HG03432 (cell line): ENCODE measurements around the gene USP15.
"Not testable (repeated sequence)": the region's sequence is repeated elsewhere in the genome, so short reads cannot be mapped to it uniquely, and the experiment has no call there.

Experiments
- ATAC-seq: cut with Tn5 transposase; IDR thresholded peaks from one replicate; pipeline ENCODE4 v1.9.1; 2021; ENCODE audit warnings: mild to moderate bottlenecking, moderate library complexity; ENCODE audit not compliant: unreplicated experiment

The USP15 gene

DNA sequence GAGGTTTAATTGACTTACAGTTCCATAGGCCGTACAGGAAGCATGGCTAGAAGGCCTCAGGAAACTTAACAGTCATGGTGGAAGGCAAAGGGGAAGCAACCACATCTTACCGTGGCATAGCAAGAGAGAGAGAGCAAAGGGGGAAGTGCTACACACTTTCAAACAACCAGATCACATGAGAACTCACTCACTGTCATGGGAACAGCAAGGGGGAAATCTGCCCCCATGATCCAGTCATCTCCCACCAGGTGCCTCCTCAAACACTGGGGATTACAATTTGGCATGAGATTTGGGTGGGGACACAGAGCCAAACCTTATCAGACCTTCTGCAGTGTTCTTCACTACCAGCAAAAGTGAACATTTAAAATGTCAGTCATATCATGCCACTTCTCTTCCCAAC is 58.9 kb downstream of the USP15 start:
- ATAC-seq: no peak

DNA sequence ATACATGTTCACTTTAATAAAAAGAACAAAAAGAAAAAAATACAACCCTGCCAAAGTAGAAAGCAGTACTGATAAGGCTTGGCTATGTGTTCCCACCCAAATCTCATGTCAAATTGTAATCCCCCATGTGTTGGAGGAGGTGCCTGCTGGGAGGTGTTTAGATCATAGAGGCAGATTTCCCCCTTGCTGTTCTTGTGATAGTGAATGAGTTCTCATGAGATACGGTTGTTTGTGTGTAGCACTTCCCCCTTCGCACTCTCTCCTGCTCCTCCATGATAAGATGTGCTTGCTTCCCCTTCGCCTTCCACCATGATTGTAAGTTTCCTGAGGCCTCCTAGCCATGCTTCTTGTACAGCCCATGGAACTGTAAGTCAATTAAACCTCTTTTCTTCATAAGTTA is 59.9 kb downstream of the USP15 start:
- no peak for ATAC-seq

DNA sequence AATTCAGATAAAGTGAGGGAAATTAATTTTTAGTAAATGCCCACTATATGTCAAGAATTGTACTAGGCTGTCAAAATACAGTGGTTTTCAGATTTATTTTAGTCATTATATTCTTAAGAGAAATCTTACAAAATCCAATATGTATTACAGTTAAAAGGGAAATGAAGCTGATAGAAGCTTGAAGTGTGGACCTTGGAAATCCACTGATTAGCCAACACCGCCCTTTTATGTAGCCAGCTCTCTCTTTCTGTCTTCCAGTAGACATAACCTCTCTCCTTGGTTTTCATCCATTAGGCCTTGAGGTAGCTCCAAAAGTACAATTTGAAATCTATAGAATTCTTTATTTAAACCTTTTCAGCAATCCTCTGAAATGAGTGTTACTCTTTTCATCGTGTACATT is 63.2 kb downstream of the USP15 start:
- ATAC-seq: no peak

DNA sequence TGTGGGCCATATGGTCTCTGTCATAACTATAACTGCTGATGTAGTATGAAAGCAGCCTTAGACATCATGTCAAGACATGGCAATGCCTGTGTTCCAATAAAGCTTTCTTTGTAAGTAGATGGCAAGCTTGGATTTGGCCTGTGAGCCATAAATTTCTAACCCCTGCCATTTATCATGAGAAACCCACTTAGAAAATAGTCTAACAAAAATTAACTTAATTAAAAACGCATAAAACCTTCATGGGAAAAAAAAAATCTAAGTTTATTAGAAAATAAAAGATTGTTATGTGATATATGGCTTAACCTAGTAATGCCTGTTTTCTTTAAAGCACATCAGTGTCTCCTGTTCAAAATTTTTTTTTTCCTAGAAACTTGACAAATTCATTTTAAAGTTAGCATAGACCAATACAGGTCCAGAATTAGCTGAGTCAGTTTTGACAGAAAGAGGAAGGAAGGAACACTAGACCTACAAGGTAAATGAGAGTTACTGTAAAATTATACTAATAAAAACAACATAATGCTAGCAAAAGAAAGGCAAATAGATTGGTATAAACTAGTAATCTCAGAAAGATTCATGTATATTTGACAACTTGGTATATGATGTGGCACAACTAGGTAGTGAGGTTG is 68.2 kb downstream of the USP15 start:
- ATAC-seq: no peak

DNA sequence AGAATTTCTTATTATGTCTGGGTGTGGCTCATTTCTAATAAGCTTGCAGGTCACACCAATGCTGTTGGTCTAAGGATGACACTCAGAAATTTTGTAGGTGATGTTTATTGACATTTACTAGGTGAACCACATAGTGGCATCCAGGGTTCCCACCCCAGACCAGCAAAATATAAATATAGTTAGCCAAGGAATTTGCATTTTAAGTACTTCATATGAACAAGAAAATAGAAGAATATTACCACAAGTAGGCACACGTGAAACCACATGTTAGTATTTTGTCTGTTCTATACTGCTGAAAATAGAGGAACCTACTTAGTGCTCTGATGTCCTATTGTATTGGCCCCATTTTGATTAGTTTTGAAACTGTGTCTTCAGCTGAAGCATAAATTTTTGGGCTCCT is 71.1 kb downstream of the USP15 start:
- peak; percentile 66 for ATAC-seq

DNA sequence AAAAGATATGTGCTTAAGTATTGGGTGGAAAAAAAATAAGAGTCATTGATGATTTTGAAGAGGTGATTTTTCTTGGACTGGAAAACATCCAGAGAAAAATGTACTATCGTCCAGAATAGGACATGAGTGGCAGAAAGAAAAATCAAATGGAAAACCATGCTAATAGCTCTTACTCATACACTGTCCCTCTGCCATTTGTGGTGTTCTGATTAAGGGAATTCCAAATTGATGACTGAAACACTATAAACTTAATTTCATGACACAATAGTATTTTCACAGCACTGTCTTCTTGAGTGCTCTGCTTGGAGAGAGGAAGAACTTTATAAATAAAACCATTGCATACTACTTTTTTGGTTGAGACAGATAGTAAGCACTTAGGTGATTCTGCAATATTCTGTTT is 72.4 kb downstream of the USP15 start:
- ATAC-seq: no peak

DNA sequence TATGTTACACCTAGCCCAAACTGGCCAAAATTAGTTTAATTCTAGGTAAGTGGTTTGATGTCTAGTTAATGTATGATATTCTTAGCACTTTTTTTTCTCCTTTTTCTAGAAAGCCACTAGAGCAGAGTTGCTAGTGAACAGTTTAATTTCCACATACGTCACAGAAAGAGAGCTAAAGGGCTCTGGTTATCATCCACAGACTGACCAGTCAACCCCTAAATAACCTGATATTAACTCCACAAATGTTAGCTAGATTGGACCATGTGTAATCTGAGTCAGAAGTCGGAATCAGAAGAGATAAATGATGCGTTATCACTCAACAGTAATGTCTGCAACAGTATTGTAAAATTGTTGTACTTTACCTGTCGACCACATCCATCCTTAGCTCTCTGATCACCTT is 74.9 kb downstream of the USP15 start:
- no peak for ATAC-seq

DNA sequence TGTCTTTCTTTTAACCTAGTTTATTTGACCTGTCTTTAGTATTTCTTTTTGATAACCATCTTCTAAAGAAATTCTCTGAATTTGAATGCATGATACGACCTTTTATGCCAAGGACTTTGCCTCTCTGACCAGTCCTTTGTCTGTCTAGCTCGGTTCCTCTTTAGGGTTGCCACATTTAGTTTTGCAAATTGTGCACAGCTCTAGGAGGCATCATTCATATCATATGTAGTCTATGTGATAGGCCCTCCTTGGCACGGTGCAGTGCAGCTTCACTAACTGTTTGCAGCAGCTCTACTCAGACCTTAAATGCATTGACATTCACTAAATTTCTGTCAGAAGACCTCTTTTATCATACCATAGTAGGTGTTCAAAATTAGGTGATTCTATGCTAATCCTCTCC is 75.6 kb downstream of the USP15 start:
- no peak for ATAC-seq

DNA sequence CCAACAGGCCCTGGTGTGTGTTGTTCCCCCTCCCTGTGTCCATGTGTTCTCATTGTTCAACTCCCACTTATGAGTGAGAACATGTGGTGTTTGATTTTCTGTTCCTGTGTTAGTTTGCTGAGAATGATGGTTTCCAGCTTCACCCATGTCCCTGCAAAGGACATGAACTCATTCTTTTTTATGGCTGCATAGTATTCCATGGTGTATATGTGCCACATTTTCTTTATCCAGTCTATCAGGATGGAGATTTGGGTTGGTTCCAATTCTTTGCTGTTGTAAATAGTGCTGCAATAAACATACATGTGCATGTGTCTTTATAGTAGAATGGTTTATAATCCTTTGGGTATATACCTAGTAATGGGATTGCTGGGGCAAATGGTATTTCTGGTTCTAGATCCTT is 77.4 kb downstream of the USP15 start:
- not testable (repeated sequence) for ATAC-seq

DNA sequence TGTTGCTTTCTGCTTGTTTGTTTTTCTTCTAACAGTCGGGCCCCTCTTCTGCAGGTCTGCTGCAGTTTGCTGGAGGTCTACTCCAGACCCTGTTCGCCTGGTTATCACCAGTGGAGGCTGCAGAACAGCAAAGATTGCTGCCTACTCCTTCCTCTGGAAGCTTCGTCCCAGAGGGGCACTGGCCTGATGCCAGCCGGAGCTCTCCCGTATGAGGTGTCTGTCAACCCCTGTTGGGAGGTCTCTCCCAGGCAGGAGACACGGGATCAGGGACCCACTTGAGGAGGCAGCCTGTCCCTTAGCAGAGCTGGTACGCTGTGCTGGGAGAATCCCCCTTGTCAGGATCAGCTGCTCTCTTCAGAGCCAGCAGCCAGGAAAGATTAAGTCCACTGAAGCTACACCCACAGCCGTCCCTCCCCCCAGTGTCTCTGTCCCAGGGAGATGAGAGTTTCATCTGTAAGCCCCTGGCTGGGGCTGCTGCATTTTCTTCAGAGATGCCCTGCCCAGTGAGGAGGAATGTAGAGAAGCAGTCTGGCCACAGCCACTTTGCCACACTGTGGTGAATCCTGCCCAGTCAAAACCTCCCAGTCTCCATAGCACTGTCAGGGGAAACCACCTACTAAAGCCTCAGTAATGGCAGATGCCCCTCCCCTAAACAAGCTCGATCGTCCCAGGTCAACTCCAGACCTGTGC is 82.6 kb downstream of the USP15 start:
- ATAC-seq: not testable (repeated sequence)

DNA sequence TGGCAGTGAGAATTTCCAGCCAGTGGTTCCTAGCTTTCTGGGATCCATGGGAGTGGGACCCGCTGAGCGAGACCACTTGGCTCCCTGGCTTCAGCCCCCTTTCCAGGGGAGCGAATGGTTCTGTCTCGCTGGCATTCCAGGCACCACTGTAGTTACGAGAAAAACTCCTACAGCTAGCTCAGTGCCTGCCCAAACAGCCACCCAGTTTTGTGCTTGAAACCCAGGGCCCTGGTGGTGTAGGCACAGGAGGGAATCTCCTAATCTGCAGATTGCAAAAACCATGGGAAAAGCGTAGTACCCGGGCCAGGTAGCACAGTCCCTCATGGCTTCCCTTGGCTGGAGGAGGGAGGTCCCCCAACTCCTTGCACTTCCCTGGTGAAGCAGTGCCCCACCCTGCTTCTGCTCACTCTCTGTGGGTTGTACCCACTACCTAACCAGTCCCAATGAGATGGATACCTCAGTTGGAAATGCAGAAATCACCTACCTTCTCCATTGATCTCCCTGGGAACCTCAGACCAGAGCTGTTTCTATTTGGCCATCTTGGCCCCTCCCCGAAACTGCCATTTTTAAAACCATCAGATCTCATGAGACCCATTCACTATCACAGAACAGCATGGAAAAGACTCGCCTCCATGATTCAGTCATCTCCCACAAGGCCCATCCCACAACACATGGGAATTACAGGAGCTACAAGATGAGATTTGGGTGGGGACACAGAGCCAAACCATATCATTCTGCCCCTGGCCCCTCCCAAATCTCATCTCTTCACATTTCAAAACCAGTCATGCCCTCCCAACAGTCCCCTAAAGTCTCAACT is 83.3 kb downstream of the USP15 start:
- ATAC-seq: not testable (repeated sequence)

DNA sequence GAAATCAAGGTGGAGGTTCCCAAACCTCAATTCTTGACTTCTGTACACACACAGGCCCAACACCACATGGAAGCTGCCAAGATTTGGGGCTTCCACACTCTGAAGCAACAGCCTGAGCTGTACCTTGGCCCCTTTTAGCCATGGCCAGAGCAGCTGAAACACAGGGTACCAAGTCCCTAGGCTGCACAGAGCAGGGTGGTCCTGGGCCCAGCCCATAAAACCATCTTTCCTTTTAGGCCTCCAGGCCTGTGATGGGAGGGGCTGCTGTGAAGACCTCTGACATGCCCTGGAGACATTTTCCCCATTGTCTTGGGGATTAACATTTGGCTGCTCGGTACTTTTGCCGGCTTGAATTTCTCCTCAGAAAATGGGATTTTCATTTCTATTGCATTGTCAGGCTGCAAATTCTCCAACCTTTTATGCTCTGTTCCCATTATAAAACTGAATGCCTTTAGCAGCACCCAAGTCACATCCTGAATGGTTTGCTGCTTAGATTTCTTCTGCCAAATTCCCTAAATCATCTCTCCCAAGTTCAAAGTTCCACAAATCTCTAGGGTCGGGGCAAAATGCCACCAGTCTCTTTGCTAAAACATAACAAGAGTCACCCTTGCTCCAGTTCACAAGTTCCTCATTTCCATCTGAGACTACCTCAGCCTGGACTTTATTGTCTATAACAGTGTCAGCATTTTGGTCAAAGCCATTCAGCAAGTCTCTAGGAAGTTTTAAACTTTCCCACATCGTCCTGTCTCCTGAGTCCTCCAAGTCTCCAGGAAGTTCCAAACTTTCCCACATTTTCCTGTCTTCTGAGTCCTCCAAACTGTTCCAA is 84.7 kb downstream of the USP15 start:
- not testable (repeated sequence) for ATAC-seq

DNA sequence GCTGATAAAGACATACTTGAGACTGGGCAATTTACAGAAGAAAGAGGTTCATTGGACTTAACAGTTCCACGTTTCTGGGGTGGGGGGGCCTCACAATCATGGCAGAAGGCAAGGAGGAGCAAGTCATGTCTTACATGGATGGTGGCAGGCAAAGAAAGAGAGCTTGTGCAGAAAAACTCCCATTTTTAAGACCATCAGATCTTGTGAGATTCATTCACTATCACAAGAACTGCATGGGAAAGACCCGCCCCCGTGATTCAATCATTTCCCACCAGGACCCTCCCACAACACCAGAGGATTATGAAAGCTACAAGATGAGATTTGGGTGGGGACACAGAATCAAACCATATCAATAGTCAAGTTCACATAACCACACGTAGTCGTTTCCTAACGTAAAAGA is 85.5 kb downstream of the USP15 start:
- ATAC-seq: no peak

DNA sequence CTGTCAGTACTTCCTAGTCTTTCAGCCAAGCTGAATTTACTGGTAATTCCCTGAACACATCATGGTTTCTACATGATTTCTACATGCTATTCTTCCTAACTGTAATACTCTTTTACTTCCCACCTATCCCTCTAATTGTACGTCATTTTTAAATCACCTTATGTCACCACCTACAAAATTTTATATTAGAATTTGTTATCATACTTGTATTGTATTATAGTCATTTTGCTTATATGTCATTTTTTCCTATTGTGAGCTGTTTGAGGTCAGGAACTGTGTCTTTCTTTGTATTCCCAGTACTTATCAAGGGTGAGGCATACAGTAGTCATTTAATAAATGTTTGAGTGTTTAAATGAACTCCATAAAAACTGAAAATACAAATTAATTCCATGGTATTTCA is 86.6 kb downstream of the USP15 start:
- no peak for ATAC-seq

DNA sequence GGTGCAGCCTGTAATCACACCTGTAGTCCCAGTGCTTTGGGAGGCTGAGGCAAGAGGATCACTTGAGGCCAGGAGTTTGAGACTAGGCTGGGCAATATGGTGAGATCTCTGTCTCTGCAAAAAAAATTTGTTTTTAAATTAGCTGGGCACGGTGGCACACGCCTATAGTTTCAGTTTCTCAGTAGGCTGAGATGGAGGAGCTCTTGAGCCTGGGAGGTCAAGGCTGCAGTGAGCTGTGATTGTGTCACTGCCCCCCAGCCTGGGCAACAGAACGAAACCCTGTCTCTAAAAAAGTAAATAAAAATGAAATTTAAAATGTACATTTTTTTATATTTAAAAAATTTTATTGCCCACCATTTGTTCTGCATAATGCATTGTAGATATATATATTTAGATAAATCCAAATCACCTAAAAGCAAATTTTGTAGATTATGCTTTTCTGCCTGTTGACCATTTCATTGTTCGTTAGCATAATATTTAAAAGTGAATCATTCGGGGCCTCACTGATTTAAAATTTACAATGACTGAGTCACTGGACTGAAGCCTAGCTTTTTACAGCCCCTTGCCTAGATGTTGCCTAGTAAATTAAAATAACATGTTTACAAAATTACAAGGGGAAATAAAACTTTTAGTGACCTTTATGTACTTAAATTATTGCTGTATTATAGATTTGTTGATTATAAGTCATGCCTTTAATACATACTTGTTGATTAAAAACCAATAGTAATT is 87.9 kb downstream of the USP15 start:
- ATAC-seq: no peak

DNA sequence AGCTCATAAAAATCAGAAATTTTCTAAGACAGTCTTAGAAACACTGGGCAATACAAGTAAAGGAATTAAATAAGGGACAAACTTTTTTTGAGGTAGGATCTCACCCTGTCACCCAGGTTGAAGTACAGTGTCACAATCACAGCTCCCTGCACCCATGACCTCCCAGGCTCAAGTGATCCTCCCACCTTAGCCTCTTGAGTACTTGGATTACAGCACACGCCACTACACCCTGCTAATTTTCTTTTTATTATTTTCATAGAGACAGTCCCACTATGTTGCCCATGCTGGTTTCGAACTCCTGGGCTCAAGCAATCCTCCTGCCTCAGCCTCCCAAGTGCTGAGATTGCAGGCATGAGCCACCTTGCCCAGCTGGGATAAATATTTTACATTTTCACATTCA is 90.3 kb downstream of the USP15 start:
- no peak for ATAC-seq

DNA sequence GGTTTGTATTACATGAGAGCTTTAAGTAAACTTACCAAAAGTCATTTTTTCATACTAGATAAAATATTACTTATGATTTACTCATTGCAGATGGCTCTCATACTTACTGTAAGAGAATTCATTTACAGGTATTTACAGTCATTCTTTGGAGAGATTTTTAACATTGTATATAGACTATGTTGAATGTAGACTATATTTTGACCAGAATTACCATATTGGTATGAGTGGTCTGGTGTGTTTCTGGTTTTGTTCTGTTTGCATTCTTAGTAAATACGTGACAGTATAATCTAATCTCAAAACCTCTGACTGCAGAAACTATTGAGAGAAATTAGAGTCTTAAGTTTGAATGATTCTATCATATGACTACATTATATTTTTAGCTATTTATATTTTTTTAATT is 91.1 kb downstream of the USP15 start:
- no peak for ATAC-seq

DNA sequence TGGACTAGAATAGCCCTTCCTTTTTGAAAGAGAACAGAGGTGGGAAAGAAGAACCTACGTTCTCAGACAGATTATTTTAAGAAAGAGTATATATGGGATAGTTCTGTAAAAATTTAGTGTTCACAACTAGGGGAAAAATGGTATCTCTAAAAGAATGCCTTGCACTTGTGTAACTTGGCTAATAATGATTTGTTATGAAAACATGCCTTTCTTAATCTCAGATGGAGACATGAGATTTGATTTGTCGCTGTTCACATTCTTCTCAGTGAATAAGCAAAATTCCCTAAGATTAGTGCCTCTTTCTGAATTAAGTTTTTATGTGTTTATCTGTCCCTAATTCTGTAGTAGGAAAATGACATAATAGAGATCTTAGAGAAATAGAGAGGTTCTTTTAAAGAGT is 100.8 kb downstream of the USP15 start:
- ATAC-seq: no peak

DNA sequence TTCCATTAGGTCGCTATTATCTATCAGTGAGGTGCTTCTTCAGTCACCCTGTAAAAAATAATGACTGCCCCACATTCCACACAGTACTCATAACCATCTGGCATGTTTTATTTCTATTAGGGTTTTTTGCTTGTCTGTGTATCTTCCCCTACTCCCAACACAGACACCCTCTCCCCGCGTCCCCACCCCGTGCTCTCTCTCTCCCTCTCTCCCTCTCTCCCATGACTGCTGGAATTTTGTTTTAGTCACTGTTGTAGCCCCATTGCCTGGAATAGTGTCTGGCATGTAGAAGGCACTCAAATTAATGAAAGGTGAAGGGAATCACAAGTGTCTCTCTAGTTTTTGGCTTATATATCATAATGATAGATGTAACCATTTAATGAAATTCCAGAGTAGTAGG is 103.3 kb downstream of the USP15 start:
- ATAC-seq: no peak

DNA sequence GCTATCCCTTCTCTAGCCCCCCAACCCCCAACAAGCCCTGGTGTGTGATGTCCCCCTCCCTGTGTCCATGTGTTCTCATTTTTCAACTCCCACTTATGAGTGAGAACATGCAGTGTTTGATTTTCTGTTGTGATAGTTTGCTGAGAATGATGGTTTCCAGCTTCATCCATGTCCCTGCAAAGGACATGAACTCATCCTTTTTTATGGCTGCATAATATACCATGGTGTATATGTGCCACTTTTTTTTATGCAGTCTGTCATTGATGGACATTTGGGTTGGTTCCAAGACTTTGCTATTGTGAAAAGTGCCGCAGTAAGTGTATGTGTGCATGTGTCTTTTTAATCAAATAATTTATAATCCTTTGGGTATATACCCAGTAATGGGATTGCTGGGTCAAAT is 104.5 kb downstream of the USP15 start:
- not testable (repeated sequence) for ATAC-seq

DNA sequence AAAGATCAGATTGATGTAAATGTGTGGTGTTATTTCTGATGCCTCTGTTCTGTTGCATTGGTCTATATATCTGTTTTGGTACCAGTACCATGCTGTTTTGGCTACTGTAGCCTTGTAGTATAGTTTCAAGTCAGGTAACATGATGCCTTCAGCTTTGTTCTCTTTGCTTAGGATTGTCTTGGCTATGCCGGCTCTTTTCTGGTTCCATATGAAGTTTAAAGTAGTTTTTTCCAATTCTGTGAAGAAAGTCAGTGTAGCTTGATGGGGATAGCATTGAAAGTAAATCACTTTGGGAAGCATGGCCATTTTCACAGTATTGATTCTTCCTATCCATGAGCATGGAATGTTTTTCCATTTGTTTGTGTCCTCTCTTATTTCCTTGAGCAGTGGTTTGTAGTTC is 105.6 kb downstream of the USP15 start:
- not testable (repeated sequence) for ATAC-seq
